GOT3 (cell line): ENCODE data around the gene FHIT.

Source experiments
- DNase-seq: peaks from one replicate; lab custom pipeline; 2025; ENCODE audit warnings: mixed read lengths; lab: John Stamatoyannopoulos, UW

Gene FHIT

DNA sequence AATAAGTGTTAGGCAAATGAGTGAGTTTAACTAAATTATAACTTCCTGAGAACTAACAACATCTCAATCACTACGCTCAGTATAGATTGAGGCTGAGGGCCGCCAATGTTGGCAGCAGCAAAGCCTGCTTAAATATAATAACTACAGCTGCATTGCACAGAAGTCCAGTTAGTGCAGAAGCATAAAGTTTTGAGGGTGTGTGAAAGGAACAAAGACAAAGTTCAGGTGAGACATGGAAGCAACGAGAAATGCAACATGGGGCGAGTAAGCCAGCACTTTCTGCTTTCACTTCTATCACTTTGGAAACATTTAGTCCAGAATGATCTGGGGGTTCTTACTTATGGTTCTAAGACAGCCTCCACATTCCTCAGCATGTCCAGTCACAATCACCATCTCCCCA lies 1149.1 kb downstream of the FHIT start:
- DNase-seq, result no peak

DNA sequence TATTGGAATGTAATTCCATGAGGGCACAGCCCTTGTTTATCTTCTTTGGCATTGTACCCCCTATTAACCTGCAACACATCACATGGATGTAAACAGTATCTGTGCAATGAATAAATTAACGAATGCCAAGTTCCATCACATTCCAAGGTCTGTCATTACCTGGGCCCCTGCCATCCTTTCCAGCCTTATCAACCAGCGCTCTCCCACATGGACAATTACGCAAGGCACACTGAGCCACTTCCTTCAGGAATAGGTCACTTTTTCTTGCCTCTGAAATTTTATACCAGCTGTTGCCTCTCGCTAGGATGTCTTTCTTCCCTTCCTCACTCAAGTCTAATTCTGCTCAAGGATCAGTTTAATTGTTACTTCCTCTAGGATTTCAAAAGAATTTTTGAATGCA lies 1149.6 kb downstream of the FHIT start:
- DNase-seq, result no peak

DNA sequence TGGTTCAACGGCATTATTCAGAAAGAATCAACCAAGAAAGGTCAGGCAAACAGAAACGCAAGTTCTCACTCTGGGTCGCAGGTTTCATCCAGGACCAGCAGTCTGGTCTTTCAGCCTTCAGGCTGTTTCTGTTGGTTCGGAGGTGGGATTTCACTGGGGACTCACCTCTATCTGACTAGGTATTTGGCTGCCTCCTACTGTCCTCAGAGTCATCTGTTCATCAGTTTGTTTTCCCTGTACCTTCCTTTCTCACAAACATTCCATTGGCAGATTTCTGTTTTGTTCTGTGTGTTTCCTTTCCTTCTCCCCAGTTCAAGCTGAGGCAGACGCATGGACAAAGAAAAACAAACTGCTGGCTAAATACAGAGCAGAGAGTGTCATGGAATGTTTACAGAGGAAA lies 1154.8 kb downstream of the FHIT start:
- DNase-seq, result no peak

DNA sequence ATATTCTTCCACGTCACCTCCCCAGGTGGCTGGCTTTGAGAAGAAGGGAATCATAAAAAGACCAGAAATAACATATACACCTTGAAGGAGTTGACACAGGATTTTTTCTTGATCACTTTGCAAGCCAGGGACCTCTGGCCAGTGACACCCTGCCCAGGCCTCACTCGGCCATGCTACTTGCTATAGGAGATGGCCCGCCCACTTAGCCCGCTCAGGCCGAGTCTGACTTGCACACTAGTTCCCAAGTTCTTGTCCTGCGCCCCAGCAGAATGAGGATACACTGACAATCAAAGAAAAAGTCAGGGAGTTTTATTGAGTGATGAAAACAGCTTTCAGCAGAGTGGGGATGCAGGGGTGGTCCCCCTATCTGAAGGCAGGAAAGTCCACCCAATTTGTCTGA lies 1155.3 kb downstream of the FHIT start:
- DNase-seq, result no peak

DNA sequence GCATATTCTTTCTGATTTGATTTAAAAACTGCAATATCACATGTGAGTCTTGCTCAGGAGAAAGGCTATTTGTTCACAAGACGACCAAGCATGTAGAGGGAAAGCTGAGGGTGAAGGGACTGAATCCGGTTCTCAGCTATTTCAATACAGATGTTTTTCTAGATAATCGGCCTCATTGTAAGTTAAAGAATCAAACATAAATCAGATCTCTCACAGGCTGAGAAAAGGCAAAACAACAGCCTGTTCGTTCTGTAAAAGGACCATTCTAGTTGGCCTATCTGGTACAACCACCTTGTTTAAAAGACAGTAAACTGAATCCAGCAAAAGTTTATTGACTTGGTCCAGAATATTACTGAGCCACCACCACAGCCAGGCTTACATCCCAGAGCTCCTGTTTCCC lies 1155.7 kb downstream of the FHIT start:
- DNase-seq, result no peak

DNA sequence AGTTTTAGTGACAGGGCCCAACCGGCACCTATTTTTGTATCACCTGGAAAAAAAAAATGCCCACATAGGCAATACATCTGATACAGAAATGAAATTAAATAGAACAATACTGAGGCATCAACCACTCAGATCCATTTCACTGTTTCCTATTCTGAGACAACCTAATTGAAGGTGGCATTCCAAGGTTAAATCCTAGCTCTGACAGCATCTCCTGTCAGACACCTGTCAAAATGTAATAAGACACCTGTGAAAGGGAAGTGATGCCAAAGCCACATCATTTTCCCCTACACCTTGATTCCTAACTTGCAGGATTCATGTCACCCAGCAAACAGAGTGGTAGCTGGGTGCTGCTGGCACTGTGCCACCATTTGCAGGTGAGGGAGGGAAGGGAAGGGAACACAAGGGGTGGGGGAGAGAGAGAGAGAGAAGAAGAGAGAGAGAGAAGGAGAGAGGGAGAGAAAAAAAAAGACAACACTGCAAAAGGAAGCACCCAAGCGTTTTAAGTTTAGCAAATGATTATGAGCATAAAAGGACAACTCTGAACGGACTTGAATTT lies 1156.8 kb downstream of the FHIT start:
- no peak for DNase-seq

DNA sequence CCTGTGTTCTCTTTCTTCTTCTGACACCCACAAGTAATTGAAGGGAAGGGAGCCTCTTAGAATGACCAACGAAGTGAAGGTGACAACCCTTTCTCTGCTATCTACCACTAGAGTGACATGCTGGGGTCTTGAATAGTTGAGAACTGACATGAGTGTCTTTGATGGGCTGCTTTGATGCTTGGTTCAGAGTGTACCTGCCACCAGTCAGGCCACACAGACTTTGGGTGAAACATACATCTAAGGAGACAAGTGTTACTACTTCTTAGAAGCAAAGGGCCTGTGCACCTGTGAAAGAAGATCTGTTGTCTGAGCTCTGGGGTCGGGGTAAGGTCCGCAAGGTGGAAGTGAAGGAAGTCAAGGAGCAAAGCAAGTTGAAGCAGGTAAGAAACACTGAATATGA lies 1160.7 kb downstream of the FHIT start:
- no peak for DNase-seq

DNA sequence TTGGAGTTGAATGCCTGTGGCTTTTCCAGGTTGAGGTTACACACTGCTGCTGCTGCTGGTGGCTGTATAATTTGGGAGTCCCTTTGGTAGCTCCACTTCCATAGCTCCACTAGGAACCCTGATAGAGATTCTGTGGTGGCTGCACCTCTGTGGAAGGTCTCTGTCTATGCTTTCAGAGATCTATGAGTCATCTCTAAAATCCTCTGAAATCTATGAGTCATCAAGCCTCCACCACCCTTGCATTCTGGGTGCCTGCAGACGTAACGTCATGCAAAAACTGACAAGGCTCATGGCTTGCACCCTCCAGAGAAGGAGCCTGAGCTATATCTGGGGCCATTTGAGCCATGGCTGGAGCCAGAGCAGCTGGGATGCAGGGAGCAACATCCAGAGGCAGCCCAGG lies 1164.4 kb downstream of the FHIT start:
- no peak for DNase-seq

DNA sequence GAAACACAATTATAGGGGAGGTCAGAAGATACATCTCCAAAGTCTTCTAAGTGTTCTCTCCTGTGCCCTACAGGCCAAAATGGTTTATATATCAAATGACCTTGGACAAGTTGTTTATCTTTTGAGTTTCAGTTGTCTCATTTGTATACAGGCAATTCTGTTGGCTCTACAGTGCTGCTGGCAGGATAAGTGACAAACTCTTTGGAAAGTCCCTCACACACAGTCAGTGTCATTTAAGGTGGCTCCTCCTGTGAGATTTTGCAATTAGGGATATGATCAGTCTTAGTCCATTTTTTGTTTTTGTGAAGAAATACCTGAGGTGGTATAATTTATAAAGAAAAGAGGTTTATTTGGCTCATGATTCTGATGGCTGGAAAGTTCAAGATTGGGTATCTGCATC lies 1165.6 kb downstream of the FHIT start:
- DNase-seq, result no peak

DNA sequence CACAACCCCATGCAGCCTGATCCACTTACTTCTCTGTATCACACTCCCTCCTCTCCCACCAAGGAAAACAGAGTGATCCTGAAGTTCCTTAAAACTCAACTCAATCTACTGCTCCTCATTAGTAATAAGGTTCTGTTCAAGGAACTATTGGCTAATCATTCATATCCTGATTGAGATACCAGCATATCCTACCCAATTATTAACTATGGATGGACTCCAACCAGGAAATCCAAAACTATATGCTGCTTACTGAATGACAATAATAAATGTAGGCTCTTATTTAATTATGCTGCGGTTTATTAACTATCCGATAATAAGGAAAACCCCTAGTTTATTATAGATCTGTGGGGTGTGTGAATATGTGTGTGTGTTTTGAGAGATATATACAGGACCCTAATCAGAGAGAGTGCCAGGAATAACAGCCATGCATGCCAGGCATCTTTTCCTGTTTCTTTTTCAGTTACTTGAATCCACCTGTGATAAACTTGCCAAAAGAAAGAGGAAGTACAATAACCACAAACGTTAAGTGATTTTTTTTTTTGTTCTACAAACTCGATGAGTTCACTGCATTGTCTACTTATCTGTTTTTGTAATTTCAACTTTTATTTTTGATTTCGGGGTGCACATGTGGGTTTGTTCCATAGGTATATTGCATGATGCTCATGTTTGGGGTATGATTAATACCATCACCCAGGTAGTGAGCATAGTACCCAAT lies 1169.7 kb downstream of the FHIT start:
- no peak for DNase-seq

DNA sequence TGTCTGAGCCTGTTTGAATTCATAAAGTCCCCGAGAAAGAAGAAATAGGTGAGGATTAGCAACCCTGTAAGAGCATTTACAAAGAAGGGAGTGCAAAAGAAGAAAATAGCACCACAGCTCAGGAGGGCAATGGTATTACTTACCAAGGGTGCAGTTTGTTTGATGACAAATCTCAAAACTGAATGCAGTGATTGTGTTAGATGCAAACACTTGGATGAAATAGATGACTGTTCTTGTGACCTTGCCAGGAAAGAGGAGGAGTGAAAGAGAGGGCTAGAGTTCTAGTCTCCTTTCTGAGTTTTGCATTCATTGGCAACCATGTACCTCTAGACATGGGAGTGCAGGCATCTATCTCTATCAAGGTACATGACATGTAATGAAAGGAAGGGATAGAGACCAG lies 1170.6 kb downstream of the FHIT start:
- no peak for DNase-seq

DNA sequence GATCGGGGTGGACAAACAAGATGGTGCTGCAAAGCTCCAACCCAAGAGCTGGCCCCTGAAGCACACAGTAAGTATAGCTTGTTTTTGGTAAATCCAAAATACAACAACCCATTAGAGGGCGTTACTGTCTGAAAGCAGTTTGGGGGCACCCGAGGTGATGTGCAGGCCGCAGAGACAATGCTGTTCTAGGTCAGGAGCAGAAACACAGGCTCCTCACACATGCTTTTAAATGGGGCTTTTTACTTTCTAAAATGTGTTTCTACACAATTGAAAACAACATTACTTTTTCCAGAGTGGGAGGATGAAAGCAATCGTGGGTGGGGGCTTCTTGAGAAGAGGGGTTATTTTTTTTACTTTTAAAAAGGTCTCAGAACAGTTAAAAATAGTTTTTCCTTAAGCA lies 1172.2 kb downstream of the FHIT start:
- no peak for DNase-seq

DNA sequence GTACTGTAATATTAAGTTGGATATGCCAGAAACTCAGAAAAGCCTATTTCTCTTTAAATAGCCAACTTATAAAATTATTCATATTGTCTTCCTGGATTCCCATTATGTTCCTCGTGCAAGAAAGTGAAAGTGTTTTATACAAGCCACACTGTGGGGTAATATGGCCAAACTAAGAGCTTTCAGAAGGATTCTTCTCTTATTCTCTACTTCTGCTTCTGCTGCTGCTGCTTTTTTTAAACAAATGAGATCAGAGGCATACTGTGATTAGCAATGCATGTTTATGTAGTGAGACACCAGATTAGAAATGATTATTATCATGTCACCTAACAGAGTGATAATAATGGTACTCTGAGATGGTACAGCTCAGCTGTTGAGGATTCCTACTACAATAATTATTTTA lies 1174.9 kb downstream of the FHIT start:
- DNase-seq, result no peak

DNA sequence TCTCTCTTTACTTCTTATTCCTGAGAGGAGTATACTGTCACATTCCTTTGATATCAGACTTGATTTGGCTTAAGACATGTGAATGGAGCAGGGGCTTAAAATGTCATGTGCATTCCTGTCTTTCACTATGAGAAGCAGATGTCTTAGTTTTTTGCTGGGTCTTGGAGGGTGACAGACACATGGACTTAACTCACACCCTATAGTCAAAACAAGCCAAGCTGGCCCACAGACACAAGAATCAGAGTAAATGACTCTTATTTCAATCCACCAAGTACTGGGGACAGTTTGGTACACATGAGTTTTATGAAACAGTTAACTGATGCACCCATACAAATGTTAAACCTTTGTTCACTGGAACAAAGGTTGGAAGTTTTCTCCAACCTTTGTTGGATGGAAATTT lies 1177.3 kb downstream of the FHIT start:
- DNase-seq, result no peak

DNA sequence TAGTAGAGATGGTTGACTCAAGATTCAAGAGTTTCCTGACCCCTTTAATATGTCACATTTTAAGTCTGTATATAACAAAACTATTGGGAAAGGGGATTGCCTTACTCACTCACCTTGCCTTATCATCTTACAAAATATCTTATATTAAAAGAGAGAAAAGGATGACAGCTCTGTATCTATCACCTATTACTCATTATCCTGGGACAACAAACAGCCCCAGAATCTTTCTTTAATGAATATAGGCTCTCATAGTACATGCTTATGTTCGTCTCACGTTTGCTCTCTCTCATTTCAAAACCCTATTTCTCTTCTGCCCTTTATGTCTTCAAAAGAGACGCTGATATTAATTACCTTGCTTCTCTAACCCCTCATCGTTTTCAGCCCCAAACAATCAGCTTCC lies 1178.0 kb downstream of the FHIT start:
- DNase-seq, result no peak

DNA sequence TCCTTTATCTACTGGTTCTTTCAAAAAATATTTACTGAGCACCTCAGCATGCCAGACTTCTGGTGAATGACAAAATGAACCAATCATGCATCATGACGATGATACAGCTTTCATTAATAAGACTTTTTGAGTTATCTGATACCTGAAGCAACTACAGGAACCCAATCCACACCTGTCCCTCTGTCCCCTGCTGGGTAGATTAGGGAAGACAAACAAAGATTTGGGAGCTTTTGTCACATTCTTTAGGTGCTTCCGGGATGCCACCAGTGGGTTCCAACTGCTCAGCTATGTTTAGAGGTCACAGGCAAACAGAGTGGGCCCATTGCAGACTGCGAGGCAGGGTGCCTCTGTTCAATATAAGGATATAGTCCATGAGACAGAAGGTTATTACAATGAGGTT lies 1180.9 kb downstream of the FHIT start:
- DNase-seq, result no peak

DNA sequence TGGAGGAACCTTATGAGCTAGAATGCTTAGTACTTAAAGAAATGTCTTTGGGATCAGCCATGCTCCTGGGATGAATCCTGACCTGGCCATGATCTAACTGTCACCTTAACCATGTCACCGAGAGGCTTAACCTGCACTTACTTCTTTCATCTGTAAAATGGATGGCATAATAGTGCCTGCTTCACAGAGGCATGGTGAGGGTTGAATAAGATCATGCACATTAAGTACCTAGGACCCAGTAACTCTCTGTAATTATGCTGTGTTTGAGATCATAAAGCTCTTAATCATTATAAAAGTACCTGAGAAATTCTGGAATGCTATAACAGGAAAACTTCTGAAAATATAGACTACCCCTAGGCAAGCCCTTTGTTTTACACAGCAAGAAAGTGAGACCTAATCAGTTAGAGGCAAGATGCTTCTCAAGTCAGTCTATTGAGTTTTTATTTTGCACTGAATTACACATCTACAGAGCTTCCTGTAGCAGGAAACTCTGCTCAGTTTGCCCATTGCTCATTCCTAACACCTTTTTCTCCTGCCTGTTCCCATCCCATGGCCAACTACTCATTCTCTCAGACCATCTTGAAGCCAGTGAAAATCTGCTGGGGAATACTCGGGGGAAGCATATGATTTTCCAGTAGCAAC lies 1185.9 kb downstream of the FHIT start:
- DNase-seq, result no peak

DNA sequence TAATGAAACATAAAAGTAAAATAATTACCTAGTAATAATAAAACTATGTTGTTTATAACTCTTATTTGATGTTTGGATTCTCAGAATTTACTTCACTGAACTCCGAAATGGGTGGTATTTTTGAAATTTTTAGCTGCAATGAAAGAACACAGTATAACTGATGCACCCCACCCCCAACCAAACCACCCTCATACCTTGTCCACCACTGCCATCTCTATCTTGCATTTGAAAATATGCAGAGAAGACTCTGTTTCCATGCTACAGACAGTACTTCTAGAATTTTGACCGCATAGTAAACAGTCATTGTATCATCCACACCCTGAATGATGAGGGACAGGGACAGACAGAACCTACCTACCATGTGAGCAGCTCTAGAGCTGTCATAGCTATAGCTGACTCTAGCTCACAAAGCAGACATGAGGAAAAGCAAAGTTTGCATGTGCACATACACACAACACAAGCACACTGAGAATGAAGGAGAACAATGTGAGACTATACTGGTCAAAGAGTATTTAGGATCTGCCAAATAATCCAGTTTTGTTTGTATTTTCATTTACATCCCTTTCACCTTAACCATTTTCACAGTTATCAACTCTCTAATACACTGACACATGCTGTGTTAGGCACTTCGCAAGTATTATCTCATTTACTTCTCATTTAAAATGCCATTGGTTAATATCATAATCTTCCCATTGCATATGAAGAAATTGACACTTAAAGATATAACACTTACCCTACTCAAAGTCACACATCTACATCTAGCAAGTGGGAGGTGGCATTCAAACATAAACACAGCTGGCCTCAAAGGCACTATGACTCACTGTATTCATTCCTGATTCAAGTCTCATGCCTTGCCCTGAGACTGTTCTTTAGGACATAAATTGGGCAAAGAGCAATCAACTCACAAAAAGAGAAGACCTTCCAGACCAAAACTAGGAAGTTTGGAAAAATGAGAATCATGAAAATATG lies 1186.8 kb downstream of the FHIT start:
- DNase-seq, result no peak

DNA sequence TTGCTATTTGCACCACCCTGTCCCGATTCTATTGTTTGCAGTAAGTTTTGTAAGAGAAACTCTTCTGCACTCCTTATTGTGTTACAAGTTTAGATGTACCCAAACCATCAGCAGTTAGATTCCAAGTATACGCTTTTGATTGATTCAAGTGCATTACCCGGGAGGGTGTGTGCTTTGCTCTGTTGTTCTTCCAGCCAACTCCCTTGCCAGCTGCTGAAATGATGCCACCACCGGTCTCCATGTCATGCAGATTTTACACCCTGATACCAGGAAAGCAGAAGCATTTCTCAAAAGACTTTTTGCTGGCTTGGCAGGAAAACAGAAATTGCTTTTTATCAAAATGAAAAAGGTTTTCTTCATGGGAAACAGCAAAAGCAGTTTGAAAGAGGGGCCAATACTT lies 1194.8 kb downstream of the FHIT start:
- no peak for DNase-seq

DNA sequence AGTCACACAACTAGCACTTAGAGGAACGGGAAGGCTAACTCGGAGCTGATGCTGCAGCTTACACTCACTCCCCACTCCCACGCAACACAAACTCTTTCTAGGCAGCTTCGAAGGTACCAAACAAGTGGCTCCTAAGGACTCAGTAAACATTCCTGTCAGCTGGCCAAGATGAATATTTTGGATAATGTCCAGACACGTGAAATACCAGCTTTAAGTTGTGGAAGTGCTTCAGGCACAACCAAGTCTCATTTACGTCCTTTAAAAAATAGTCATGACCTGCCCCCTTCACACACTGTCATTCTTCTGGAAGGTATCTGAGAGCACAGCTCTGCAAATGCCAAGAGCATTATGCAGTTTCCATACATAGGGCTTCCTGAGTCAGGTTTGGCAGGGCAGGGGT lies 1195.5 kb downstream of the FHIT start:
- no peak for DNase-seq

DNA sequence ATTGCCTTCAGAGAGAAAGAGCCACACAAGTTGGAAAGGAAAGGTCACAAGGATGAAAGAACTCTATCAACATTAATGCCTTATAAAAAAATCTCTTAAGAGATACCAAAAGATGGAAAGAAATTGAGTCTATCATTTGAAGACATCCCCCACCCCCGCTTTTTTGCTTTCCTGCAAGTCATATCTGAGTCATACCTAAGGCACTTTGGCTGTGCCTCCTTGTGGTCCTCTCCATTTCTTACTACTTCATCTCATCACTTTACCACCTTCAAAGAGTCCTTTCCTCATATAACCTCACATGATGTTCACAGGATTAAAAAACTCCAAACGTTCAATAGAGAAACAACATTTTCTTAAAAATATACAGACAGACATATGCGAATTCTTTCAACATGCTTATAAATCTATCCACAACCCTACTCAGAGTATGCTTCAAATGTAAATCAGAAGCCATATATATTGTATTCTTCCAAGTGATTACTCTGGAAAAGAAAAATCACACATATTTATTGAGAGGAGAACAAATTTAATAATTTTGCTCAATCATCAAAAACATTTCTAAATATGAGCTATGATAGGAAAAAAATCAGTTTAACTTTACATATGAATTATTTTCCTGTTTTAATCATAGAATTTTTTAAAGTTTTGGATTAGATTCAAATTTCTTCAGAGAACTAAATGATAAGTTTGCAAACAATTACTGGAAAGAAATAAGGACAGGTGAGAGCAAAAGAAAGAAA lies 1197.6 kb downstream of the FHIT start:
- DNase-seq, result no peak

DNA sequence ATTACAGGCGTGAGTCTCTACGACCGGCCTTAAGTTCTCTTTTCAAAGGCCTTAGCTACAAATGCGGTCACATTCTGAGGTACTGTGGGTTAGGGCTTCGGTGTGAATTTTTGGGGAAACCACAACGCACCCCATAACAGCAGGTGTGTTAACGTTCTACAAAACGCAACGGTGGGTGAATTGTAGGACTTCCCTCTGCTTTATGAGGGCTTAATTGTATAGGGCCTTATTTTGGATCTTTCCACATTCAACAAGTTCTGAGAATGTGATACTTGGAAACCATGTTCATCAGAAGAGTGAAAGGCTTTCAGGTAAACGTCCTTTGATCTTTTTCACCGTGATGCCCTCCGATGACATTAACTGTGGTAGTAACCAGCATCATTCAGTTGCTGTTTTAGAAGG lies 1202.8 kb downstream of the FHIT start:
- no peak for DNase-seq
